Neural cell (in vitro differentiated cells): Measurements from ENCODE around the gene SLC29A3.

Experiments
- EP300 ChIP-seq: fragments of 450-650 bp; conservative IDR thresholded peaks from 2 replicates; pipeline ENCODE4 v1.6.1; 2014; ENCODE audit warnings: antibody characterized with exemption, mild to moderate bottlenecking, moderate library complexity; ENCODE audit not compliant: poor library complexity, severe bottlenecking
- EZH2 ChIP-seq: fragments of 200-600, 300-800 bp; shearing (Covaris generic), sonication (generic); IDR thresholded peaks from 2 replicates; pipeline ENCODE4 v1.6.1; 2014; ENCODE audit warnings: antibody characterized with exemption, low read length, borderline replicate concordance, mild to moderate bottlenecking; ENCODE audit not compliant: insufficient read depth, poor library complexity, severe bottlenecking
- MXI1 ChIP-seq: fragments of 450-650 bp; conservative IDR thresholded peaks from 2 replicates; pipeline ENCODE4 v1.6.1; 2014; ENCODE audit warnings: antibody characterized with exemption, mild to moderate bottlenecking; ENCODE audit not compliant: poor library complexity, severe bottlenecking
- POLR2AphosphoS5 ChIP-seq: IDR thresholded peaks from 2 replicates; pipeline ENCODE4 v1.6.1; 2012
- RAD21 ChIP-seq: fragments of 450-650 bp; conservative IDR thresholded peaks from 2 replicates; pipeline ENCODE4 v1.6.1; 2014; ENCODE audit warnings: antibody characterized with exemption, mild to moderate bottlenecking, moderate library complexity
- SMC3 ChIP-seq: fragments of 450-650 bp; conservative IDR thresholded peaks from 2 replicates; pipeline ENCODE4 v1.6.1; 2014; ENCODE audit warnings: antibody characterized with exemption, mild to moderate bottlenecking, moderate library complexity; ENCODE audit not compliant: poor library complexity
- TAF1 ChIP-seq: IDR thresholded peaks from 2 replicates; pipeline ENCODE4 v1.6.1; 2012; ENCODE audit warnings: low read depth
- TF ChIP-seq, protein P1 (sequence below): fragments of 450-650 bp; IDR thresholded peaks from 2 replicates; pipeline ENCODE4 v1.5.1; 2014; ENCODE audit warnings: antibody characterized with exemption, mild to moderate bottlenecking, moderate library complexity; ENCODE audit not compliant: poor library complexity, severe bottlenecking
- TF ChIP-seq, protein P2 (sequence below): IDR thresholded peaks from 2 replicates; pipeline ENCODE4 v1.6.1; 2012; ENCODE audit warnings: borderline replicate concordance

DNA sequence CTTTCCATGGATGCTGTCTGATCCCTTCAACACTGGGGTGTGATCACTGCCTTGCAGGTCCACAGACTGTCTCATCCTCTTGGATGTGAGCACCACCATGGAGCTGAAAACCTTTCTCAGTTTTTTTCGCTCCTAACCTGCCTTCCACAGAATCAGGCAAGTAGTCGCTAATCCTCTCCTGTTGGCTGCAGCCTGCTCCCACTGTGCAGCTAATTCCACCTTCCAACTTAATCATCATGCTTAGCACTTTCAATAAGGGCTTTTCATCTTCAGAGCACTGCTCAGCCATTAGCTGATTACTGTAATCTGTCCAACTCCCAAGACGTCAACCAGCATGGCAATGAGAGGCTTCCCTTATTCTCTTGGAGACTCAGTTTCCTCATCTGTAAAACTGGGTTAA lies 62.6 kb downstream of the SLC29A3 start:
- no peak for TF ChIP-seq POLR2AphosphoS5
- TF ChIP-seq, protein P1, sequence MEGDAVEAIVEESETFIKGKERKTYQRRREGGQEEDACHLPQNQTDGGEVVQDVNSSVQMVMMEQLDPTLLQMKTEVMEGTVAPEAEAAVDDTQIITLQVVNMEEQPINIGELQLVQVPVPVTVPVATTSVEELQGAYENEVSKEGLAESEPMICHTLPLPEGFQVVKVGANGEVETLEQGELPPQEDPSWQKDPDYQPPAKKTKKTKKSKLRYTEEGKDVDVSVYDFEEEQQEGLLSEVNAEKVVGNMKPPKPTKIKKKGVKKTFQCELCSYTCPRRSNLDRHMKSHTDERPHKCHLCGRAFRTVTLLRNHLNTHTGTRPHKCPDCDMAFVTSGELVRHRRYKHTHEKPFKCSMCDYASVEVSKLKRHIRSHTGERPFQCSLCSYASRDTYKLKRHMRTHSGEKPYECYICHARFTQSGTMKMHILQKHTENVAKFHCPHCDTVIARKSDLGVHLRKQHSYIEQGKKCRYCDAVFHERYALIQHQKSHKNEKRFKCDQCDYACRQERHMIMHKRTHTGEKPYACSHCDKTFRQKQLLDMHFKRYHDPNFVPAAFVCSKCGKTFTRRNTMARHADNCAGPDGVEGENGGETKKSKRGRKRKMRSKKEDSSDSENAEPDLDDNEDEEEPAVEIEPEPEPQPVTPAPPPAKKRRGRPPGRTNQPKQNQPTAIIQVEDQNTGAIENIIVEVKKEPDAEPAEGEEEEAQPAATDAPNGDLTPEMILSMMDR = no peak
- no peak for TF ChIP-seq EZH2
- TF ChIP-seq EP300 = no peak
- TF ChIP-seq, protein P2, sequence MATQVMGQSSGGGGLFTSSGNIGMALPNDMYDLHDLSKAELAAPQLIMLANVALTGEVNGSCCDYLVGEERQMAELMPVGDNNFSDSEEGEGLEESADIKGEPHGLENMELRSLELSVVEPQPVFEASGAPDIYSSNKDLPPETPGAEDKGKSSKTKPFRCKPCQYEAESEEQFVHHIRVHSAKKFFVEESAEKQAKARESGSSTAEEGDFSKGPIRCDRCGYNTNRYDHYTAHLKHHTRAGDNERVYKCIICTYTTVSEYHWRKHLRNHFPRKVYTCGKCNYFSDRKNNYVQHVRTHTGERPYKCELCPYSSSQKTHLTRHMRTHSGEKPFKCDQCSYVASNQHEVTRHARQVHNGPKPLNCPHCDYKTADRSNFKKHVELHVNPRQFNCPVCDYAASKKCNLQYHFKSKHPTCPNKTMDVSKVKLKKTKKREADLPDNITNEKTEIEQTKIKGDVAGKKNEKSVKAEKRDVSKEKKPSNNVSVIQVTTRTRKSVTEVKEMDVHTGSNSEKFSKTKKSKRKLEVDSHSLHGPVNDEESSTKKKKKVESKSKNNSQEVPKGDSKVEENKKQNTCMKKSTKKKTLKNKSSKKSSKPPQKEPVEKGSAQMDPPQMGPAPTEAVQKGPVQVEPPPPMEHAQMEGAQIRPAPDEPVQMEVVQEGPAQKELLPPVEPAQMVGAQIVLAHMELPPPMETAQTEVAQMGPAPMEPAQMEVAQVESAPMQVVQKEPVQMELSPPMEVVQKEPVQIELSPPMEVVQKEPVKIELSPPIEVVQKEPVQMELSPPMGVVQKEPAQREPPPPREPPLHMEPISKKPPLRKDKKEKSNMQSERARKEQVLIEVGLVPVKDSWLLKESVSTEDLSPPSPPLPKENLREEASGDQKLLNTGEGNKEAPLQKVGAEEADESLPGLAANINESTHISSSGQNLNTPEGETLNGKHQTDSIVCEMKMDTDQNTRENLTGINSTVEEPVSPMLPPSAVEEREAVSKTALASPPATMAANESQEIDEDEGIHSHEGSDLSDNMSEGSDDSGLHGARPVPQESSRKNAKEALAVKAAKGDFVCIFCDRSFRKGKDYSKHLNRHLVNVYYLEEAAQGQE = no peak
- no peak for TF ChIP-seq SMC3
- no peak for TF ChIP-seq TAF1
- TF ChIP-seq RAD21 = no peak
- TF ChIP-seq MXI1 = no peak
